CD4-positive, alpha-beta T cell (primary cell): ENCODE data around the gene GPX4. TPM values are rescaled to one million over a fixed set of nuclear protein-coding genes. Genes with fewer than 3 reads are reported as not detected.

Source experiments
- ATAC-seq: fragments of 200-7000 bp; cut with Tn5 transposase; one replicate; pipeline ENCODE4 v1.10.0; 2022; ENCODE audit warnings: mild to moderate bottlenecking; ENCODE audit not compliant: poor library complexity
- CTCF ChIA-PET: fragments of 350-600 bp; sonication (Branson Sonifier 250); formaldehyde crosslinking; loops from one replicate; lab custom pipeline; 2021; ENCODE audit warnings: antibody characterized with exemption, inconsistent platforms; lab: Charles Lee
- POLR2A ChIA-PET: fragments of 350-600 bp; sonication (Branson Sonifier 250); formaldehyde crosslinking; loops from one replicate; lab custom pipeline; 2021; ENCODE audit warnings: antibody characterized with exemption, inconsistent platforms; lab: Charles Lee
- DNase-seq, 14 experiments: peaks; one replicate each; pipeline ENCODE4 v3.0.0-alpha.2; 2013 to 2020; ENCODE audit warnings: mixed read lengths in 2 of 14
- H3K27ac ChIP-seq, 2 donors: one replicate each; pipeline versions ENCODE4 v1.5.1 to v1.7.0; 2013; ENCODE audit warnings: low read length in 2 of 2, low read depth in 1 of 2, mild to moderate bottlenecking in 1 of 2
- H3K27me3 ChIP-seq, 2 experiments: 1 replicate in 1 of 2; 2 replicates in 1 of 2; pipeline versions ENCODE4 v1.6.1 to v1.7.0; 2013; ENCODE audit warnings: low read length in 2 of 2, control low read depth in 1 of 2, mild to moderate bottlenecking in 1 of 2, moderate library complexity in 1 of 2; ENCODE audit not compliant: insufficient read depth in 2 of 2, control insufficient read depth in 1 of 2
- H3K36me3 ChIP-seq: one replicate; pipeline ENCODE4 v1.6.1; 2013; ENCODE audit warnings: low read length, control low read depth; ENCODE audit not compliant: insufficient read depth
- H3K4me1 ChIP-seq: one replicate; pipeline ENCODE4 v1.6.1; 2013; ENCODE audit warnings: low read length, control low read depth; ENCODE audit not compliant: insufficient read depth
- H3K4me3 ChIP-seq: one replicate; pipeline ENCODE4 v1.5.1; 2013; ENCODE audit warnings: mild to moderate bottlenecking, low read length, moderate library complexity
- H3K9me3 ChIP-seq, 2 experiments: 1 replicate in 1 of 2; 2 replicates in 1 of 2; pipeline versions ENCODE4 v1.6.1 to v1.7.0; 2013; ENCODE audit warnings: low read length in 2 of 2, mild to moderate bottlenecking in 2 of 2, control low read depth in 1 of 2, moderate library complexity in 1 of 2; ENCODE audit not compliant: control insufficient read depth in 1 of 2, insufficient read depth in 1 of 2
- H3K27ac Mint-ChIP-seq: one replicate; pipeline ENCODE4 v1.8.0; 2020; ENCODE audit warnings: mixed read lengths
- H3K27me3 Mint-ChIP-seq: one replicate; pipeline ENCODE4 v1.8.0; 2021; ENCODE audit warnings: mixed read lengths
- H3K36me3 Mint-ChIP-seq: one replicate; pipeline ENCODE4 v1.8.0; 2021; ENCODE audit warnings: low read depth, mixed read lengths
- H3K4me1 Mint-ChIP-seq: one replicate; pipeline ENCODE4 v1.8.0; 2021; ENCODE audit warnings: low read depth, mixed read lengths
- H3K4me3 Mint-ChIP-seq: one replicate; pipeline ENCODE4 v1.8.0; 2020; ENCODE audit warnings: mild to moderate bottlenecking, mixed read lengths
- H3K9me3 Mint-ChIP-seq: one replicate; pipeline ENCODE4 v1.8.0; 2020; ENCODE audit warnings: mixed read lengths
- intact Hi-C, 2 experiments: fragments of 100-400 bp; cut with DNase I in 1 of 2; cut with micrococcal nuclease in 1 of 2; formaldehyde crosslinking; loops; one replicate each; pipeline versions ENCODE4 v1.15.1 to v1.9.0; 2023 to 2025; cut with DNase I, micrococcal nuclease
- total RNA-seq, 174 experiments: library from RNA in 2 of 174; stranded (reverse) in 2 of 174; gene quantifications; one replicate each; pipeline ENCODE4 v1.2.3 and lab custom pipeline; 2021 to 2026
- TF ChIP-seq, protein P1 (sequence below): fragments of 200-600 bp; IDR thresholded peaks from one replicate; pipeline ENCODE4 v1.8.0; 2022; ENCODE audit warnings: antibody characterized with exemption, mild to moderate bottlenecking

The GPX4 gene
- total RNA-seq, 2 experiments from 2014 or later, result 174 to 175 TPM

DNA sequence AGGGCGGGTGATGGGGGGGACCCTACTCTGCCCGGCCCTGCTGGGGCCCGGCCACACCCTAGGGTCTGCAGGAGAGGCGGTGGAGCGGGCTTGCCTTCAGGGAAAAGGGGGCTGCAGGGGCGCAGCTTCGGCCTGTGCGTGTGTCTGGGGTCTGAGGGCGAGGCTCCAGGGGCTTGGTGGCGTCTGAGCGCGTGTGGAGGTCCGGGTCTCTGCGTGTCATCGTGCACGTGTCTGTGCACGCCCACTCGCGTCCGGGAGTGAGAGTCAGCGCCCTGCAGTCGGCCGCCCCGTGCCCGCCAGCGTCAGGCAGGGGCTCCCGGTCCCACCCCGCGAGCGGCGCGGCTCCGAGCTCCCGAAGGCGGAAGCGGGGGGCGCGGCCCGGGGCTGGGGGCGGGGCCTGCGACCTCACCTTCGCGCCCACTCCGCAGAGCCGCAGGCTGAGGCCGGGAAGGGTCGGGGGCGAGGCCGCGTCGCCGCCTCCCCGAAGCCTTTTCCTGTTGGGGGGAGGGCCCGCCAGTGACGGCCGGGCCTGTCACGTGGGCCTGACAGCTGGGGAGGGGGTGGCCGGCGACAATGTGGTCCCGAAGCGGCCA lies 37.0 kb upstream of the GPX4 start, which contains the start of gene ARHGAP45:
ARHGAP45 (plus strand) TSS at position 420 of the 593 bp plus-strand sequence. CDS start 239 bp downstream, outside the sequence.
- TF ChIP-seq, protein P1, sequence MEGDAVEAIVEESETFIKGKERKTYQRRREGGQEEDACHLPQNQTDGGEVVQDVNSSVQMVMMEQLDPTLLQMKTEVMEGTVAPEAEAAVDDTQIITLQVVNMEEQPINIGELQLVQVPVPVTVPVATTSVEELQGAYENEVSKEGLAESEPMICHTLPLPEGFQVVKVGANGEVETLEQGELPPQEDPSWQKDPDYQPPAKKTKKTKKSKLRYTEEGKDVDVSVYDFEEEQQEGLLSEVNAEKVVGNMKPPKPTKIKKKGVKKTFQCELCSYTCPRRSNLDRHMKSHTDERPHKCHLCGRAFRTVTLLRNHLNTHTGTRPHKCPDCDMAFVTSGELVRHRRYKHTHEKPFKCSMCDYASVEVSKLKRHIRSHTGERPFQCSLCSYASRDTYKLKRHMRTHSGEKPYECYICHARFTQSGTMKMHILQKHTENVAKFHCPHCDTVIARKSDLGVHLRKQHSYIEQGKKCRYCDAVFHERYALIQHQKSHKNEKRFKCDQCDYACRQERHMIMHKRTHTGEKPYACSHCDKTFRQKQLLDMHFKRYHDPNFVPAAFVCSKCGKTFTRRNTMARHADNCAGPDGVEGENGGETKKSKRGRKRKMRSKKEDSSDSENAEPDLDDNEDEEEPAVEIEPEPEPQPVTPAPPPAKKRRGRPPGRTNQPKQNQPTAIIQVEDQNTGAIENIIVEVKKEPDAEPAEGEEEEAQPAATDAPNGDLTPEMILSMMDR, result no peak
- peak within 1 kb of the TSS; percentile 98 for H3K4me3 ChIP-seq
- H3K4me1 Mint-ChIP-seq, result peaks cover 60% of the 10 kb centered on the region
- H3K36me3 ChIP-seq, result peaks cover 39% of the 10 kb centered on the region
- peak within 1 kb of the TSS; percentile 92 for H3K4me3 Mint-ChIP-seq
- H3K9me3 ChIP-seq, result no peaks in the 10 kb centered on the region
- peak within 1 kb of the TSS; percentile 71 to 98 for H3K27ac ChIP-seq
- H3K36me3 Mint-ChIP-seq, result peaks cover 36% of the 10 kb centered on the region
- ChIA-PET CTCF (interaction anchor here (0.6 to 2.0 kb wide), 9 partner anchors 9 to 203 kb away, joined by 3 to 11 read pairs (median 5); partner anchors contain the start of gene RNU6-2), POLR2A (interaction anchor here (1.0 to 21.0 kb wide), 29 partner anchors 11 to 363 kb away, joined by 3 to 1253 read pairs (median 7); partner anchors contain the start of genes ABCA7, CIRBP, CNN2 and FAM174C)
- DNase-seq, result peak; percentile 66 to 94 (median 85)
- peak within 1 kb of the TSS; percentile 96 for H3K27ac Mint-ChIP-seq
- H3K9me3 Mint-ChIP-seq, result no peaks in the 10 kb centered on the region
- peaks cover 80% of the 10 kb centered on the region for H3K4me1 ChIP-seq
- ATAC-seq, result peak; percentile 54
- H3K27me3 Mint-ChIP-seq, result no peaks in the 10 kb centered on the region
- intact Hi-C loops, result loop anchor here (1.0 to 5.0 kb wide), 4 partner anchors 10 to 125 kb away; partner anchors contain the start of genes GPX4 (in 2 of the 2), RNU6-2 (in 1 of the 2) and TMEM259 (in 1 of the 2)
- H3K27me3 ChIP-seq, result no peaks in the 10 kb centered on the region

DNA sequence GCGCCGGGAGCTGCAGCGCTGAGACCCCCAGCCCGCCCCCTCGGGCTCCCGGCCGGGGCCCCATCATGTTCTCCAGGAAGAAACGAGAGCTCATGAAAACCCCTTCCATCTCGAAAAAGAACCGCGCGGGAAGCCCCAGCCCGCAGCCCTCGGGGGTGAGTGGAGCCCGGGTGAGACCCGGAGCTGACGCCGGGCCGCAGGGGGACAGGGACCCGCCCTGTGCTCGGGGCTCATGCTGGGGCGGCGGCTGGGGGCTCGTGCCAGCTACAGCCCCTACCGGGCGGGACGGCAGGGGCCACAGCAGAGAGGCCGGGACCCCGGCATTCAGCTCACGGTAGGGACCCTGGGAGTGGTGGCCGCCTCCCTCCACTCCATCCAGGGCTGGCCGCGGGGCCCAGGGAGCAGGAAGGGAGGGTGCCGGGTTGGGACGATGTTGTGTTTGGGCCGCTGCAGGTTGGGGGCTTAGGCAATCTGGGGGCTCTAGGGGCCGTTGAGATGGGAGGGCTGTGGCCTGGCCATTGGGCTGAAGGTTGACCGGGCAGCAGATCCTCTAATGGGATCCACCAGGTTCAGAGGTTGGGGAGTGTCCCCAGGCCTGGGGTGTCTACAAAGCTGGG lies 36.3 kb upstream of the GPX4 start:
- ChIA-PET CTCF (interaction anchor here (0.6 to 2.0 kb wide), 9 partner anchors 8 to 204 kb away, joined by 3 to 11 read pairs (median 5); partner anchors contain the start of gene RNU6-2), POLR2A (interaction anchor here (0.7 to 21.0 kb wide), 32 partner anchors 12 to 364 kb away, joined by 3 to 1253 read pairs (median 6); partner anchors contain the start of genes ABCA7, CIRBP, CNN2 and FAM174C)
- Mint-ChIP-seq H3K27me3 (no peaks in the 10 kb centered on the region), H3K36me3 (peaks cover 40% of the 10 kb centered on the region), H3K27ac (peak overlapping the region; percentile 96), H3K9me3 (no peaks in the 10 kb centered on the region), H3K4me1 (peaks cover 66% of the 10 kb centered on the region), H3K4me3 (peak overlapping the region; percentile 92)
- intact Hi-C loops, result loop anchor here (1.0 to 5.0 kb wide), 4 partner anchors 10 to 125 kb away; partner anchors contain the start of genes GPX4 (in 2 of the 2), RNU6-2 (in 1 of the 2) and TMEM259 (in 1 of the 2)
- H3K4me1 ChIP-seq, result peaks cover 86% of the 10 kb centered on the region
- H3K4me3 ChIP-seq, result peak overlapping the region; percentile 98
- ATAC-seq (peak; percentile 40), DNase-seq (peak in 5 of 14 experiments; percentile 60 to 91 (median 70))
- no peaks in the 10 kb centered on the region for H3K27me3 ChIP-seq
- TF ChIP-seq, protein P1, result no peak
- H3K36me3 ChIP-seq, result peaks cover 40% of the 10 kb centered on the region
- peak overlapping the region; percentile 71 to 98 for H3K27ac ChIP-seq
- no peaks in the 10 kb centered on the region for H3K9me3 ChIP-seq
